NCI-H2107 treated with DMSO at 0.1 percent for 48 hours (cell line): ENCODE data around the gene GAB1.

Source experiments
- DNase-seq: peaks from one replicate; lab custom pipeline; 2025; ENCODE audit not compliant: unreplicated experiment; lab: John Stamatoyannopoulos, UW

GAB1 gene

GRCh38 chr4:143357161-143357845, 20.6 kb downstream of the GAB1 start:
- no peak for DNase-seq

- no peak for DNase-seq
These were observed 21.7 kb downstream of the GAB1 start for GRCh38 chr4:143358419-143358818.

- no peak for DNase-seq
These were observed 22.4 kb downstream of the GAB1 start for GRCh38 chr4:143358923-143359643.

- no peak for DNase-seq
These were observed 23.0 kb downstream of the GAB1 start for GRCh38 chr4:143359644-143360193.

GRCh38 chr4:143360838-143361625, 24.4 kb downstream of the GAB1 start:
- no peak for DNase-seq

- no peak for DNase-seq
These were observed 25.8 kb downstream of the GAB1 start for GRCh38 chr4:143362349-143363046.

GRCh38 chr4:143363332-143363731, 26.7 kb downstream of the GAB1 start:
- no peak for DNase-seq

GRCh38 chr4:143364063-143364462, 27.4 kb downstream of the GAB1 start:
- DNase-seq: no peak

GRCh38 chr4:143367863-143368262, 31.2 kb downstream of the GAB1 start:
- no peak for DNase-seq

GRCh38 chr4:143369552-143369951, 32.9 kb downstream of the GAB1 start:
- no peak for DNase-seq

- no peak for DNase-seq
These were observed 35.6 kb downstream of the GAB1 start for GRCh38 chr4:143372093-143372915.

GRCh38 chr4:143374255-143374654, 37.6 kb downstream of the GAB1 start:
- DNase-seq: no peak

GRCh38 chr4:143374771-143375170, 38.1 kb downstream of the GAB1 start:
- DNase-seq: no peak

GRCh38 chr4:143375326-143376073, 38.8 kb downstream of the GAB1 start:
- no peak for DNase-seq

GRCh38 chr4:143377611-143378099, 41.0 kb downstream of the GAB1 start:
- DNase-seq: no peak

GRCh38 chr4:143380629-143381028, 44.0 kb downstream of the GAB1 start:
- no peak for DNase-seq

- no peak for DNase-seq
These were observed 44.8 kb downstream of the GAB1 start for GRCh38 chr4:143381189-143382118.

GRCh38 chr4:143382596-143382995, 45.9 kb downstream of the GAB1 start:
- no peak for DNase-seq
